H1 (cell line): ENCODE measurements around the gene YIF1B. TPM values are rescaled to one million over a fixed set of nuclear protein-coding genes. Genes with fewer than 3 reads are reported as not detected.

ENCODE experiments used
- CTCF ChIA-PET: fragments of 300-600 bp; sonication (Branson Sonifier 250); formaldehyde crosslinking; loops from one replicate; lab custom pipeline; 2021; ENCODE audit not compliant: partially characterized antibody; lab: Charles Lee
- POLR2A ChIA-PET: fragments of 300-600 bp; sonication (Branson Sonifier 250); formaldehyde crosslinking; loops from one replicate; lab custom pipeline; 2021; ENCODE audit warnings: inconsistent platforms; ENCODE audit not compliant: partially characterized antibody; lab: Charles Lee
- DNase-seq, 2 experiments: peaks; one replicate each; pipeline versions ENCODE4 v3.0.0 to v3.0.0-alpha.2; 2010 to 2022; ENCODE audit warnings: low spot score in 2 of 2, low read depth in 1 of 2, mixed read lengths in 1 of 2
- FAIRE-seq: peaks from 2 replicates; lab custom pipeline; 2011; peaks lifted over from hg19 to GRCh38; lab: Jason Lieb, UNC
- H2AFZ ChIP-seq: 2 replicates; pipeline ENCODE4 v1.8.1; 2012; ENCODE audit warnings: low read length, inconsistent platforms
- H2AK5ac ChIP-seq: 2 replicates; pipeline ENCODE4 v1.6.1; 2013; ENCODE audit warnings: low read depth, low read length
- H2BK120ac ChIP-seq: replicated peaks from 2 replicates; pipeline ENCODE3; 2013; ENCODE audit warnings: low read depth, low read length, inconsistent platforms
- H2BK12ac ChIP-seq: 2 replicates; pipeline ENCODE4 v1.6.1; 2013; ENCODE audit warnings: low read depth, low read length
- H2BK15ac ChIP-seq: 2 replicates; pipeline ENCODE4 v1.6.1; 2013; ENCODE audit warnings: low read length
- H2BK20ac ChIP-seq: 2 replicates; pipeline ENCODE4 v1.6.1; 2013; ENCODE audit warnings: low read length
- H2BK5ac ChIP-seq: 2 replicates; pipeline ENCODE4 v1.6.1; 2013; ENCODE audit warnings: low read depth, low read length
- H3K14ac ChIP-seq: 2 replicates; pipeline ENCODE4 v1.6.1; 2013; ENCODE audit warnings: inconsistent platforms; ENCODE audit not compliant: insufficient read length
- H3K18ac ChIP-seq: 2 replicates; pipeline ENCODE4 v1.6.1; 2013; ENCODE audit warnings: low read length; ENCODE audit errors: extremely low read depth
- H3K23ac ChIP-seq: 2 replicates; pipeline ENCODE4 v1.6.1; 2013; ENCODE audit warnings: inconsistent platforms; ENCODE audit not compliant: insufficient read length
- H3K23me2 ChIP-seq: 2 replicates; pipeline ENCODE4 v1.6.1; 2013; ENCODE audit warnings: low read depth, low read length
- H3K27ac ChIP-seq: 2 replicates; pipeline ENCODE4 v1.6.1; 2011; ENCODE audit warnings: low read depth, low read length, inconsistent platforms
- H3K27me3 ChIP-seq, 4 experiments: replicated peaks in 1 of 4; 1 replicate in 1 of 4; 2 replicates in 3 of 4; pipeline versions ENCODE4 v1.6.1 to v1.8.1; 2011 to 2013; ENCODE audit warnings: low read length in 3 of 4, mild to moderate bottlenecking in 3 of 4, inconsistent platforms in 2 of 4, mixed read lengths in 2 of 4, moderate library complexity in 1 of 4; ENCODE audit not compliant: control insufficient read depth in 3 of 4, insufficient read depth in 3 of 4; ENCODE audit errors: extremely low read depth in 1 of 4
- H3K36me3 ChIP-seq, 4 experiments: 2 replicates each; pipeline versions ENCODE4 v1.6.1 to v1.8.1; 2011 to 2013; ENCODE audit warnings: mild to moderate bottlenecking in 4 of 4, low read length in 3 of 4, moderate library complexity in 2 of 4, control low read depth in 1 of 4, inconsistent platforms in 1 of 4; ENCODE audit not compliant: insufficient read depth in 4 of 4, control insufficient read depth in 2 of 4
- H3K4ac ChIP-seq: replicated peaks from 2 replicates; pipeline ENCODE3; 2013; ENCODE audit warnings: low read length, low read depth, mixed read lengths, inconsistent platforms; ENCODE audit not compliant: insufficient read length
- H3K4me1 ChIP-seq, 4 experiments: replicated peaks in 1 of 4; 1 replicate in 1 of 4; 2 replicates in 3 of 4; pipeline versions ENCODE4 v1.6.1 to v1.8.1; 2011 to 2013; ENCODE audit warnings: low read length in 3 of 4, inconsistent platforms in 2 of 4, mixed read lengths in 1 of 4; ENCODE audit not compliant: insufficient read depth in 4 of 4, control insufficient read depth in 3 of 4
- H3K4me2 ChIP-seq, 2 experiments: 2 replicates each; pipeline versions ENCODE4 v1.6.1 to v1.8.1; 2011 to 2013; ENCODE audit warnings: low read depth in 2 of 2, low read length in 2 of 2, control low read depth in 1 of 2, inconsistent platforms in 1 of 2, mild to moderate bottlenecking in 1 of 2; ENCODE audit not compliant: insufficient read depth in 1 of 2
- H3K4me3 ChIP-seq, 4 experiments: fragments of 200-600, 300-600 bp in 1 of 4; sonication (generic), shearing (Covaris generic), sonication (Bioruptor Twin) in 1 of 4; 2 replicates each; pipeline versions ENCODE4 v1.5.1 to v1.8.1; 2011 to 2016; ENCODE audit warnings: low read length in 4 of 4, low read depth in 3 of 4, control low read depth in 2 of 4, inconsistent platforms in 2 of 4, mild to moderate bottlenecking in 2 of 4, mixed read lengths in 1 of 4, moderate library complexity in 1 of 4; ENCODE audit not compliant: insufficient read depth in 2 of 4; ENCODE audit errors: extremely low read depth in 1 of 4
- H3K56ac ChIP-seq: replicated peaks from 2 replicates; pipeline ENCODE3; 2013; ENCODE audit warnings: low read depth, mild to moderate bottlenecking, mixed read lengths, low read length, inconsistent platforms; ENCODE audit not compliant: insufficient read length
- H3K79me1 ChIP-seq: 2 replicates; pipeline ENCODE4 v1.6.1; 2013; ENCODE audit warnings: low read depth, low read length, control low read depth
- H3K79me2 ChIP-seq, 2 experiments: 2 replicates each; pipeline versions ENCODE4 v1.6.1 to v1.8.1; 2012 to 2013; ENCODE audit warnings: low read length in 2 of 2, mild to moderate bottlenecking in 2 of 2, inconsistent platforms in 1 of 2; ENCODE audit not compliant: insufficient read depth in 2 of 2, control insufficient read depth in 1 of 2
- H3K9ac ChIP-seq, 4 experiments: replicated peaks in 1 of 4; 1 replicate in 1 of 4; 2 replicates in 3 of 4; pipeline versions ENCODE4 v1.6.1 to v1.8.1; 2011 to 2013; ENCODE audit warnings: low read depth in 3 of 4, low read length in 3 of 4, control low read depth in 2 of 4, mild to moderate bottlenecking in 2 of 4, moderate library complexity in 2 of 4, inconsistent platforms in 1 of 4; ENCODE audit errors: extremely low read depth in 1 of 4
- H3K9me3 ChIP-seq, 2 experiments: 2 replicates each; pipeline versions ENCODE4 v1.6.1 to v1.8.1; 2012 to 2013; ENCODE audit warnings: mild to moderate bottlenecking in 2 of 2, moderate library complexity in 2 of 2, control low read depth in 1 of 2, inconsistent platforms in 1 of 2, low read depth in 1 of 2, low read length in 1 of 2, mixed read lengths in 1 of 2; ENCODE audit not compliant: insufficient read depth in 2 of 2
- H4K20me1 ChIP-seq, 2 experiments: replicated peaks in 1 of 2; 2 replicates each; pipeline versions ENCODE3 to v1.8.1; 2011 to 2013; ENCODE audit warnings: inconsistent platforms in 2 of 2, low read length in 2 of 2, mild to moderate bottlenecking in 1 of 2; ENCODE audit not compliant: insufficient read depth in 2 of 2, control insufficient read depth in 1 of 2
- H4K5ac ChIP-seq: 2 replicates; pipeline ENCODE4 v1.6.1; 2013; ENCODE audit warnings: low read length, low read depth, mixed read lengths, inconsistent platforms; ENCODE audit not compliant: insufficient read length
- H4K8ac ChIP-seq: 2 replicates; pipeline ENCODE4 v1.8.0; 2013; ENCODE audit warnings: mild to moderate bottlenecking, moderate library complexity, low read length, inconsistent platforms; ENCODE audit not compliant: insufficient read depth; ENCODE audit errors: extremely low read depth
- H4K91ac ChIP-seq: replicated peaks from 2 replicates; pipeline ENCODE3; 2013; ENCODE audit warnings: low read length, mixed read lengths, inconsistent platforms; ENCODE audit not compliant: insufficient read length
- CHD2 ChIP-seq: IDR thresholded peaks from 2 replicates; pipeline ENCODE4 v1.6.1; 2012; ENCODE audit warnings: low read length, improper control_type of control experiment
- EP300 ChIP-seq, 2 experiments: IDR thresholded peaks; 1 replicate in 1 of 2; 2 replicates in 1 of 2; pipeline ENCODE4 v1.6.1; 2011 to 2012; ENCODE audit warnings: low read depth in 2 of 2, low read length in 2 of 2, mild to moderate bottlenecking in 2 of 2, borderline replicate concordance in 1 of 2, inconsistent platforms in 1 of 2, moderate library complexity in 1 of 2
- GABPA ChIP-seq: IDR thresholded peaks from 2 replicates; pipeline ENCODE4 v1.6.1; 2011; ENCODE audit warnings: mild to moderate bottlenecking, low read length, moderate library complexity, borderline replicate concordance; ENCODE audit not compliant: insufficient read depth
- KDM4A ChIP-seq: IDR thresholded peaks from one replicate; pipeline ENCODE4 v1.7.1; 2012; ENCODE audit warnings: low read depth, mild to moderate bottlenecking, moderate library complexity, low read length, inconsistent platforms; ENCODE audit not compliant: severe bottlenecking
- PHF8 ChIP-seq: fragments of 200-600 bp; sonication (generic); conservative IDR thresholded peaks from 2 replicates; pipeline ENCODE4 v1.7.1; 2012; ENCODE audit warnings: low read depth, mild to moderate bottlenecking, inconsistent platforms, low read length, moderate library complexity
- SP2 ChIP-seq: IDR thresholded peaks from 2 replicates; pipeline ENCODE4 v1.6.1; 2012; ENCODE audit warnings: mild to moderate bottlenecking, low read length, inconsistent platforms
- TEAD4 ChIP-seq: IDR thresholded peaks from 2 replicates; pipeline ENCODE4 v1.6.1; 2012; ENCODE audit warnings: low read depth, low read length, inconsistent platforms, mixed read lengths
- WGBS, 2 experiments: shearing (Covaris generic) in 1 of 2; methylation state at CpG; one replicate each; pipeline versions ENCODE4 v1.1.6 to v1.1.7; 2013 to 2015; ENCODE audit warnings: low lambda C conversion rate in 2 of 2, mixed read lengths in 2 of 2, inconsistent platforms in 1 of 2, low coverage in 1 of 2, missing lambda C conversion rate in 1 of 2; ENCODE audit not compliant: insufficient replicate concordance in 2 of 2, insufficient coverage in 1 of 2, insufficient read length in 1 of 2; ENCODE audit errors: extremely low coverage in 1 of 2, missing lambda C conversion rate in 1 of 2; 5-methylcytosine and 5-hydroxymethylcytosine counted together
- polyA plus RNA-seq, 7 experiments: library from polyadenylated mRNA; depleted of rRNA in 3 of 7; stranded (reverse) in 5 of 7; unstranded in 2 of 7; fragments of >200 nt in 5 of 7; fragments of 200-250 nt in 2 of 7; gene quantifications; 1 replicate in 5 of 7; 2 replicates in 1 of 7; 4 replicates in 1 of 7; pipeline versions ENCODE4 v1.2.1 to v1.2.3, GENCODE V29; 2011 to 2013; ENCODE audit warnings: missing spikeins in 2 of 7, mixed read lengths in 2 of 7
- total RNA-seq: library from RNA; stranded (reverse); fragmentation: NEBNext Ultra II Directional; extraction: Animal tissue kit (Norgen Biotek cat#: 25700); gene quantifications from 2 replicates; pipeline ENCODE4 v1.2.1, GENCODE V29; 2021
- TF ChIP-seq, protein P1 (sequence below): IDR thresholded peaks from 2 replicates; pipeline ENCODE4 v1.6.1; 2011; ENCODE audit warnings: low read length, improper control_type of control experiment

The YIF1B gene
- total and polyA plus RNA-seq, 2 of the 8 experiments (the other 6 are each of a cell fraction or from before 2014, with no cell fraction given), result 89.6 to 305 TPM

DNA sequence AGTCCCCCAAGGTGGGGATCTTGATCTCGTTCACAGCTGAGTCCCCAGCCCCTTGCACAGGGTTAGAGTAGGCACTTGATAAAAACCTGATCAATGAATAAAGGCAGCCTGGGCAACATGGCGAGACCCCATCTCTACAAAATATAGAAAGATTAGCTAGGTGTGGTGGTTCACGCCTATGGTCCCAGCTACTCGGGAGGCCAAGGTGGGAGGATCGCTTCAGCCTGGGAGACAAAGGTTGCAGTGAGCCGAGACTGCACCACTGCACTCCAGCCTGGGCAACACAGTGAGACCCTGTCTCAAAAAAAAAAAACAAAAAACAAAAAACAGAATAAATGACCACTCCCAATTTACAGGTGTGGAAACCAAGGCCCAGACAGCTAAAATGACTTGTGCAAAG lies 4.8 kb downstream of the YIF1B start:
- H3K4me2 ChIP-seq, result no peak overlapping the region
- no peak overlapping the region for H3K23ac ChIP-seq
- H3K79me2 ChIP-seq, result peaks cover 0 to 18% of the 10 kb centered on the region in 2 experiments; a peak in 2 of 4 replicates
- no peaks in the 10 kb centered on the region for H3K27me3 ChIP-seq
- no peak overlapping the region for H3K4me3 ChIP-seq
- no peaks in the 10 kb centered on the region for H3K9me3 ChIP-seq
- DNase-seq (no peak), FAIRE-seq (no peak)
- peaks cover 0 to 7% (median 1%) of the 10 kb centered on the region in 4 experiments; a peak in 4 of 7 replicates for H3K4me1 ChIP-seq
- no peak overlapping the region for H3K56ac ChIP-seq
- H4K91ac ChIP-seq, result no peak overlapping the region
- no peak overlapping the region; the same call in 1 of the 2 replicates for H2BK5ac ChIP-seq
- H3K9ac ChIP-seq, result no peak overlapping the region
- H3K79me1 ChIP-seq, result peaks cover 8% of the 10 kb centered on the region
- TF ChIP-seq SP2 (no peak), EP300 (IDR thresholded peaks at IDR 0.05; ENCODE audit: borderline replicate concordance in 1 of 2, low read depth in 2 of 2, low read length in 2 of 2) (no peak), PHF8 (no peak), TEAD4 (no peak), GABPA (no peak), CHD2 (no peak), KDM4A (no peak)
- TF ChIP-seq, protein P1, sequence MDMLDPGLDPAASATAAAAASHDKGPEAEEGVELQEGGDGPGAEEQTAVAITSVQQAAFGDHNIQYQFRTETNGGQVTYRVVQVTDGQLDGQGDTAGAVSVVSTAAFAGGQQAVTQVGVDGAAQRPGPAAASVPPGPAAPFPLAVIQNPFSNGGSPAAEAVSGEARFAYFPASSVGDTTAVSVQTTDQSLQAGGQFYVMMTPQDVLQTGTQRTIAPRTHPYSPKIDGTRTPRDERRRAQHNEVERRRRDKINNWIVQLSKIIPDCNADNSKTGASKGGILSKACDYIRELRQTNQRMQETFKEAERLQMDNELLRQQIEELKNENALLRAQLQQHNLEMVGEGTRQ, result no peak
- no peak overlapping the region for H3K4ac ChIP-seq
- no peak overlapping the region for H3K14ac ChIP-seq
- H2BK12ac ChIP-seq, result no peak overlapping the region
- WGBS, 2 experiments, result 88% methylated on average over 6 of the region's 6 CpGs; no CpG with 5 or more reads in 1 of the 2 experiments
- H2AK5ac ChIP-seq, result no peak overlapping the region
- no peak overlapping the region for H2BK15ac ChIP-seq
- no peak overlapping the region for H2BK120ac ChIP-seq
- H3K23me2 ChIP-seq, result peaks cover 13% of the 10 kb centered on the region; the same call in 1 of the 2 replicates
- no peak overlapping the region for H4K5ac ChIP-seq
- POLR2A ChIA-PET, result interaction anchor here (0.9 to 1.0 kb wide), 3 partner anchors 8 to 74 kb away, joined by 3 read pairs; no protein-coding TSS in a partner anchor
- peaks cover 4 to 14% of the 10 kb centered on the region in 2 experiments for H4K20me1 ChIP-seq
- H2AFZ ChIP-seq, result no peak overlapping the region
- H2BK20ac ChIP-seq, result no peak overlapping the region
- CTCF ChIA-PET, result interaction anchor here (0.7 to 3.0 kb wide), 6 partner anchors 9 to 79 kb away, joined by 3 to 7 read pairs (median 4); partner anchors contain the start of gene CATSPERG
- no peak overlapping the region for H3K27ac ChIP-seq
- H3K18ac ChIP-seq, result no peak overlapping the region
- H4K8ac ChIP-seq, result 0 out of 2 replicates have a peak overlapping the region, but pooled peaks have one; percentile 41
- H3K36me3 ChIP-seq, result peaks cover 0 to 18% (median 9%) of the 10 kb centered on the region in 4 experiments; a peak in 5 of 8 replicates
